Measurements from ENCODE around the gene MAGI1.

MAGI1 gene

DNA sequence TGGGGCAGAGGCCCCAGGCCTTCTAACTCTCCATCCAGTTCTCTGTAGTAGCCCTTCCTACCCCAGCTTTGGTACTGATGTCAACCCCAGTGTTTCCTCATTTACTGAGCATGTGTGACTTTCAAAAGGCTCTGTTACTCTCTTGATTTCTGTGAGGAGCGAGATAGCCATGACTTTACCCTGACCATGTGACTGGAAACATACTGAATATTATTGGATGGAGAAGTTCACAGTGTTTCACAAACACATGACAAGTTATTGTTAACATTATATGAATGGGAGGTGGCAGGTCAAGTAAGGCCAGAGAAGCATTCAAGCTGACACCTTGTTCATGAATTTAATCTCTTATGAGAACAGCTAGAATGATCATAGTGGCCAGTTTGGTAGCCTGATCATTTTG lies 53.7 kb downstream of the MAGI1 start:
- no peaks in the 10 kb centered on the region for H3K27me3 ChIP-seq (ENCODE audit: control insufficient read depth, insufficient read depth, low read length)
- no peak overlapping the region for H3K4me3 ChIP-seq (ENCODE audit: low read length)
- no peaks in the 10 kb centered on the region for H3K9me3 ChIP-seq (ENCODE audit: control insufficient read depth, low read depth, low read length)
- peaks cover 3% of the 10 kb centered on the region for H3K4me1 ChIP-seq (ENCODE audit: control insufficient read depth, low read depth, low read length)
- no peak overlapping the region for H3K9ac ChIP-seq (ENCODE audit: low read length)
- no peaks in the 10 kb centered on the region for H3K36me3 ChIP-seq (ENCODE audit: control insufficient read depth, low read depth, low read length)
- no peak overlapping the region for H3K27ac ChIP-seq (ENCODE audit: low read length)

DNA sequence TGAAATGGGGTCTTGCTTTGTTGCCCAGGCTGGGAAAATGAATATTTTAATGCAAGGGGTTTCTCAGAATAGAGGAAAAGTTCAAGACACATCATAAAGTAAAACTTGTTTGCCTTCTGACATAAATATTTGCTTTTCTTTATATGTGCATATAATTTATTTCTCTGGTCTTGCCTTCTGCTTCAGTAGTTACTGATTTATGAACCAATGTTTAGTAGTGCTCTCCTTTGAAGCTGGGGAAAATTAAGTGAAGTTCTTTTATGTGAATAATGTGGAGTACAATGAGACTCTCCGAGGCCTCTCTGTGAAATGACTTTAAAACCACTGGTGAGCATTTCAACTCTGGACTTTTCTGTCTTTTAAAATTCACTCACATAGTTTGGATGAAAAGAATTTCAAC lies 55.6 kb downstream of the MAGI1 start:
- Histone ChIP-seq H3K27ac (ENCODE audit: low read length) (no peak overlapping the region), H3K9ac (ENCODE audit: low read length) (no peak overlapping the region), H3K9me3 (ENCODE audit: control insufficient read depth, low read depth, low read length) (no peaks in the 10 kb centered on the region), H3K27me3 (ENCODE audit: control insufficient read depth, insufficient read depth, low read length) (no peaks in the 10 kb centered on the region), H3K4me3 (ENCODE audit: low read length) (no peak overlapping the region), H3K36me3 (ENCODE audit: control insufficient read depth, low read depth, low read length) (no peaks in the 10 kb centered on the region), H3K4me1 (ENCODE audit: control insufficient read depth, low read depth, low read length) (peaks cover 9% of the 10 kb centered on the region)

- H3K4me1 ChIP-seq (ENCODE audit: control insufficient read depth, low read depth, low read length), result peaks cover 6% of the 10 kb centered on the region
- H3K9ac ChIP-seq (ENCODE audit: low read length), result no peak overlapping the region
- no peaks in the 10 kb centered on the region for H3K27me3 ChIP-seq (ENCODE audit: control insufficient read depth, insufficient read depth, low read length)
- H3K36me3 ChIP-seq (ENCODE audit: control insufficient read depth, low read depth, low read length), result no peaks in the 10 kb centered on the region
- H3K9me3 ChIP-seq (ENCODE audit: control insufficient read depth, low read depth, low read length), result no peaks in the 10 kb centered on the region
- H3K4me3 ChIP-seq (ENCODE audit: low read length), result no peak overlapping the region
- no peak overlapping the region for H3K27ac ChIP-seq (ENCODE audit: low read length)
Measured at GRCh38 chr3:65979731-65980130, 59.0 kb downstream of the MAGI1 start.

GRCh38 chr3:65979162-65979561 lies 59.6 kb downstream of the MAGI1 start:
- no peaks in the 10 kb centered on the region for H3K27me3 ChIP-seq (ENCODE audit: control insufficient read depth, insufficient read depth, low read length)
- H3K27ac ChIP-seq (ENCODE audit: low read length), result no peak overlapping the region
- no peak overlapping the region for H3K4me3 ChIP-seq (ENCODE audit: low read length)
- H3K9ac ChIP-seq (ENCODE audit: low read length), result no peak overlapping the region
- no peaks in the 10 kb centered on the region for H3K36me3 ChIP-seq (ENCODE audit: control insufficient read depth, low read depth, low read length)
- peaks cover 6% of the 10 kb centered on the region for H3K4me1 ChIP-seq (ENCODE audit: control insufficient read depth, low read depth, low read length)
- no peaks in the 10 kb centered on the region for H3K9me3 ChIP-seq (ENCODE audit: control insufficient read depth, low read depth, low read length)

GRCh38 chr3:65978116-65978515 lies 60.6 kb downstream of the MAGI1 start:
- H3K9me3 ChIP-seq (ENCODE audit: control insufficient read depth, low read depth, low read length), result no peaks in the 10 kb centered on the region
- no peak overlapping the region for H3K4me3 ChIP-seq (ENCODE audit: low read length)
- H3K27ac ChIP-seq (ENCODE audit: low read length), result no peak overlapping the region
- no peaks in the 10 kb centered on the region for H3K27me3 ChIP-seq (ENCODE audit: control insufficient read depth, insufficient read depth, low read length)
- no peaks in the 10 kb centered on the region for H3K36me3 ChIP-seq (ENCODE audit: control insufficient read depth, low read depth, low read length)
- H3K4me1 ChIP-seq (ENCODE audit: control insufficient read depth, low read depth, low read length), result peaks cover 6% of the 10 kb centered on the region
- no peak overlapping the region for H3K9ac ChIP-seq (ENCODE audit: low read length)

DNA sequence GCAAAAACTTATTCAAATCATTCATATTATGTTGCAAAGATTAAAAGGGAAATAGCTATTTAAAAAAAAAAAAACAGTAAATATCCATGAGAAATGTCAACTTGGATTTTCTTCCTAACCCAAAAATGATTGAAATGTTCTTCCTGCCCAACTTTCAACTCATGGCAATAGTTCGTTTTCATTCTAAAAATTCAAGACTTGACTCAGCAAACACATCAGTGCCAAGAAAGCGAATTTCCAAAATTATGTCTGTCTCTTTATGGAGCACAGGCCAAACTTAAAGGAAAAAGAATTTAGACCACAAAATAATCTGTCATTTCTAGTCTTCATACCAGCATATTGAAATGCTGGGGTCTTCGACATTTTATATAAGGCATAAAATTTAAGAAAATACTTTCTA lies 63.7 kb downstream of the MAGI1 start:
- H3K27me3 ChIP-seq (ENCODE audit: control insufficient read depth, insufficient read depth, low read length), result no peaks in the 10 kb centered on the region
- H3K36me3 ChIP-seq (ENCODE audit: control insufficient read depth, low read depth, low read length), result no peaks in the 10 kb centered on the region
- H3K4me3 ChIP-seq (ENCODE audit: low read length), result no peak overlapping the region
- peaks cover 6% of the 10 kb centered on the region for H3K4me1 ChIP-seq (ENCODE audit: control insufficient read depth, low read depth, low read length)
- no peak overlapping the region for H3K9ac ChIP-seq (ENCODE audit: low read length)
- H3K27ac ChIP-seq (ENCODE audit: low read length), result no peak overlapping the region
- H3K9me3 ChIP-seq (ENCODE audit: control insufficient read depth, low read depth, low read length), result no peaks in the 10 kb centered on the region

DNA sequence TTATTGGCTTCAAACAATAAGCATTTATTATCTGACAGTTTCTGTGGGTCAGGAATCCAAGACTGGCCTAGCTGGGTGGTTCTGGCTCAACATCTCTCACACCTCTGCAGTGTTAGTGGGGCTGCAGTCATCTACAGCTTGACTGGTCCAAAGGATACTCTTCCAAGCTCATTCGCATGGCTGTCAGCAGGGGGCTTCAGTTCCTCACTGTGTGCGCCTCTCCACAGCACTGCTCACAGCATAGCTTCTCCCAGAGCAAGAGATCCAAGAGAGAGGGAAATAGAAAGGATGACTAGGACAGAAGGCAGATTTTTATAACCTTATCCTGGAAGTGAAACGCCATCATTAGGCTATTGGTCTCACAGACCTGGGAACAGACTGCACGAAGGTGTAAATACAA lies 64.2 kb downstream of the MAGI1 start:
- Histone ChIP-seq H3K27ac (ENCODE audit: low read length) (no peak overlapping the region), H3K4me3 (ENCODE audit: low read length) (no peak overlapping the region), H3K27me3 (ENCODE audit: control insufficient read depth, insufficient read depth, low read length) (no peaks in the 10 kb centered on the region), H3K9me3 (ENCODE audit: control insufficient read depth, low read depth, low read length) (no peaks in the 10 kb centered on the region), H3K36me3 (ENCODE audit: control insufficient read depth, low read depth, low read length) (no peaks in the 10 kb centered on the region), H3K9ac (ENCODE audit: low read length) (no peak overlapping the region), H3K4me1 (ENCODE audit: control insufficient read depth, low read depth, low read length) (peaks cover 5% of the 10 kb centered on the region)

- Histone ChIP-seq H3K27me3 (ENCODE audit: control insufficient read depth, insufficient read depth, low read length) (no peaks in the 10 kb centered on the region), H3K4me3 (ENCODE audit: low read length) (no peak overlapping the region), H3K4me1 (ENCODE audit: control insufficient read depth, low read depth, low read length) (peaks cover 8% of the 10 kb centered on the region), H3K27ac (ENCODE audit: low read length) (no peak overlapping the region), H3K9me3 (ENCODE audit: control insufficient read depth, low read depth, low read length) (no peaks in the 10 kb centered on the region), H3K36me3 (ENCODE audit: control insufficient read depth, low read depth, low read length) (no peaks in the 10 kb centered on the region), H3K9ac (ENCODE audit: low read length) (no peak overlapping the region)
Measured at GRCh38 chr3:65972765-65973164, 66.0 kb downstream of the MAGI1 start.

GRCh38 chr3:65971293-65972252 lies 67.1 kb downstream of the MAGI1 start:
- no peak overlapping the region for H3K4me3 ChIP-seq (ENCODE audit: low read length)
- peaks cover 8% of the 10 kb centered on the region for H3K4me1 ChIP-seq (ENCODE audit: control insufficient read depth, low read depth, low read length)
- no peak overlapping the region for H3K27ac ChIP-seq (ENCODE audit: low read length)
- H3K9ac ChIP-seq (ENCODE audit: low read length), result no peak overlapping the region
- H3K36me3 ChIP-seq (ENCODE audit: control insufficient read depth, low read depth, low read length), result no peaks in the 10 kb centered on the region
- no peaks in the 10 kb centered on the region for H3K27me3 ChIP-seq (ENCODE audit: control insufficient read depth, insufficient read depth, low read length)
- H3K9me3 ChIP-seq (ENCODE audit: control insufficient read depth, low read depth, low read length), result no peaks in the 10 kb centered on the region

DNA sequence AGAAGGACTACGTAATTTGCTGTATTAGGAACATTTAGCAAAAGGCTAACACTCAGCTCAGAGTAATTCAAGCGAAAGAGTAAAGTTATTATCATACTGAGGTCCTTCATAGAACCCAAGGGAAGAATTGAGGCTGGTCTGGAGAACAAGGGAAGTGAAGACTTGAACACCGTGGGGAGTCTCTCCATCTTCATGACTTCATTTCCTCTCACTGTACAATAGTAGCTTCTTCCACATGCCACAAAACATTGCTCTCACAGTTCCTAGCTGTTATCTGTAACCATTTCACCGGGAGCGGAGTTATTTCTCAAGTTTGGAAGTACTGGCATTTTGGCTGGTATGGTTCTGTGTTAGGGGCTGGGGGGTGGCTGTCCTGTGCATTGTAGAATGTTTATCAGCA lies 69.7 kb downstream of the MAGI1 start:
- no peak overlapping the region for H3K4me3 ChIP-seq (ENCODE audit: low read length)
- no peak overlapping the region for H3K9ac ChIP-seq (ENCODE audit: low read length)
- H3K27ac ChIP-seq (ENCODE audit: low read length), result no peak overlapping the region
- H3K9me3 ChIP-seq (ENCODE audit: control insufficient read depth, low read depth, low read length), result no peaks in the 10 kb centered on the region
- no peaks in the 10 kb centered on the region for H3K27me3 ChIP-seq (ENCODE audit: control insufficient read depth, insufficient read depth, low read length)
- no peaks in the 10 kb centered on the region for H3K36me3 ChIP-seq (ENCODE audit: control insufficient read depth, low read depth, low read length)
- H3K4me1 ChIP-seq (ENCODE audit: control insufficient read depth, low read depth, low read length), result peaks cover 15% of the 10 kb centered on the region

GRCh38 chr3:65967451-65967850 lies 71.3 kb downstream of the MAGI1 start:
- Histone ChIP-seq H3K4me1 (ENCODE audit: control insufficient read depth, low read depth, low read length) (peaks cover 20% of the 10 kb centered on the region), H3K4me3 (ENCODE audit: low read length) (no peak overlapping the region), H3K9me3 (ENCODE audit: control insufficient read depth, low read depth, low read length) (no peaks in the 10 kb centered on the region), H3K27ac (ENCODE audit: low read length) (no peak overlapping the region), H3K9ac (ENCODE audit: low read length) (no peak overlapping the region), H3K27me3 (ENCODE audit: control insufficient read depth, insufficient read depth, low read length) (no peaks in the 10 kb centered on the region), H3K36me3 (ENCODE audit: control insufficient read depth, low read depth, low read length) (no peaks in the 10 kb centered on the region)

GRCh38 chr3:65964838-65965237 lies 73.9 kb downstream of the MAGI1 start:
- Histone ChIP-seq H3K9me3 (ENCODE audit: control insufficient read depth, low read depth, low read length) (no peaks in the 10 kb centered on the region), H3K4me1 (ENCODE audit: control insufficient read depth, low read depth, low read length) (peaks cover 20% of the 10 kb centered on the region), H3K9ac (ENCODE audit: low read length) (no peak overlapping the region), H3K27ac (ENCODE audit: low read length) (no peak overlapping the region), H3K27me3 (ENCODE audit: control insufficient read depth, insufficient read depth, low read length) (no peaks in the 10 kb centered on the region), H3K4me3 (ENCODE audit: low read length) (no peak overlapping the region), H3K36me3 (ENCODE audit: control insufficient read depth, low read depth, low read length) (no peaks in the 10 kb centered on the region)
